Left lung (tissue), 10 donors: ENCODE results near the gene MAP7D3. TPM values are rescaled to one million over a fixed set of nuclear protein-coding genes. Genes with fewer than 3 reads are reported as not detected.

Experiments used
- ATAC-seq: fragments of 200-7000 bp; cut with Tn5 transposase; one replicate; pipeline ENCODE4 v1.9.1; 2020; ENCODE audit warnings: moderate library complexity
- DNase-seq, 4 donors: peaks; one replicate each; pipeline ENCODE4 v3.0.0-alpha.2; 2013 to 2020
- H3K27ac ChIP-seq, 2 donors: fragments of 200-600 bp; sonication (generic) in 1 of 2; one replicate each; pipeline versions ENCODE4 v1.5.0 to v1.8.0; 2020 to 2021
- H3K27me3 ChIP-seq, 2 donors: fragments of 200-600 bp; sonication (generic) in 1 of 2; one replicate each; pipeline versions ENCODE4 v1.5.0 to v1.8.0; 2020 to 2021
- H3K36me3 ChIP-seq, 2 donors: fragments of 200-600 bp; sonication (generic) in 1 of 2; one replicate each; pipeline versions ENCODE4 v1.5.0 to v1.8.0; 2020 to 2021
- H3K4me1 ChIP-seq, 2 donors: fragments of 200-600 bp; one replicate each; pipeline ENCODE4 v1.8.0; 2021
- H3K4me3 ChIP-seq, 2 donors: fragments of 200-600 bp; sonication (generic) in 1 of 2; one replicate each; pipeline versions ENCODE4 v1.5.0 to v1.8.0; 2020 to 2021; ENCODE audit warnings: mild to moderate bottlenecking in 1 of 2
- H3K9me3 ChIP-seq, 2 donors: fragments of 200-600 bp; sonication (generic) in 1 of 2; one replicate each; pipeline versions ENCODE4 v1.5.0 to v1.8.0; 2020 to 2021
- intact Hi-C, 2 donors: fragments of 100-400 bp; cut with DNase I; formaldehyde crosslinking; loops; one replicate each; pipeline versions ENCODE4 v1.11.2 to v1.14.2; 2022
- polyA plus RNA-seq, 6 donors: library from polyadenylated mRNA; unstranded; fragments of 120-200 nt; gene quantifications; one replicate each; pipeline ENCODE4 v1.2.1, GENCODE V29; 2013; ENCODE audit not compliant: insufficient read length in 6 of 6
- total RNA-seq, 2 donors: library from RNA; stranded (reverse); fragmentation: NEBNext Ultra II Directional; extraction: Animal tissue kit (Norgen Biotek cat#: 25700); gene quantifications; one replicate each; pipeline ENCODE4 v1.2.1, GENCODE V29; 2021
- TF ChIP-seq, protein P1 (sequence below), 2 donors: fragments of 200-600 bp; sonication (generic) in 1 of 2; IDR thresholded peaks; one replicate each; pipeline versions ENCODE4 v1.5.0 to v1.8.0; 2021; ENCODE audit warnings: antibody characterized with exemption in 2 of 2
- donor health status: DM: no; HTN: yes; CAD: no.
- donor health status: DM: no; HTN: no; CAD: no.

Gene MAP7D3
- total and polyA plus RNA-seq, 8 donors, result 7.6 to 19.7 (median 16.5) TPM

DNA sequence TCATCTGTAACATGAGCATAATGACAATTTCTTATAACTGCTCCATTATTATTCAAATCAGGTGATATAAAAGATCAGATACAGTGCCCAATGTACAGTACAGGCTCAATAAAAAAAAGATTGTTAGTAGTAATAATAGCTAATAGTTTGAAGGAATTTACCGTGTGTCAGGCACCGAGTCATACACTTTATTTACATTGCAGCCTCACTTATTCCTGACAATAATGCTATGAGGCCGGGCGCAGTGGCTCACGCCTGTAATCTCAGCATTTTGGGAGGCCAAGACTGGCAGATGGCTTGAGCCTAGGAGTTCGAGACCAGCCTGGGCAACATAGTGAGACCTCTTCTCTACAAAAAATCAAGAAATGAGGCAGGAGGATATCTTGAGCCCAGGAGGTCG, 10.1 kb upstream of the MAP7D3 start:
- intact Hi-C loops, result loop anchor here in 1 of 2 donors (10.0 kb wide), 1 partner anchor 237 kb away; no protein-coding TSS in a partner anchor
- Histone ChIP-seq H3K27ac (no peak overlapping the region), H3K4me1 (no peaks in the 10 kb centered on the region), H3K27me3 (no peaks in the 10 kb centered on the region), H3K9me3 (no peaks in the 10 kb centered on the region), H3K36me3 (no peaks in the 10 kb centered on the region), H3K4me3 (no peak overlapping the region)
- no peak for DNase-seq
- no peak for ATAC-seq
- TF ChIP-seq, protein P1, sequence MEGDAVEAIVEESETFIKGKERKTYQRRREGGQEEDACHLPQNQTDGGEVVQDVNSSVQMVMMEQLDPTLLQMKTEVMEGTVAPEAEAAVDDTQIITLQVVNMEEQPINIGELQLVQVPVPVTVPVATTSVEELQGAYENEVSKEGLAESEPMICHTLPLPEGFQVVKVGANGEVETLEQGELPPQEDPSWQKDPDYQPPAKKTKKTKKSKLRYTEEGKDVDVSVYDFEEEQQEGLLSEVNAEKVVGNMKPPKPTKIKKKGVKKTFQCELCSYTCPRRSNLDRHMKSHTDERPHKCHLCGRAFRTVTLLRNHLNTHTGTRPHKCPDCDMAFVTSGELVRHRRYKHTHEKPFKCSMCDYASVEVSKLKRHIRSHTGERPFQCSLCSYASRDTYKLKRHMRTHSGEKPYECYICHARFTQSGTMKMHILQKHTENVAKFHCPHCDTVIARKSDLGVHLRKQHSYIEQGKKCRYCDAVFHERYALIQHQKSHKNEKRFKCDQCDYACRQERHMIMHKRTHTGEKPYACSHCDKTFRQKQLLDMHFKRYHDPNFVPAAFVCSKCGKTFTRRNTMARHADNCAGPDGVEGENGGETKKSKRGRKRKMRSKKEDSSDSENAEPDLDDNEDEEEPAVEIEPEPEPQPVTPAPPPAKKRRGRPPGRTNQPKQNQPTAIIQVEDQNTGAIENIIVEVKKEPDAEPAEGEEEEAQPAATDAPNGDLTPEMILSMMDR (IDR thresholded peaks at IDR 0.05), result no peak

DNA sequence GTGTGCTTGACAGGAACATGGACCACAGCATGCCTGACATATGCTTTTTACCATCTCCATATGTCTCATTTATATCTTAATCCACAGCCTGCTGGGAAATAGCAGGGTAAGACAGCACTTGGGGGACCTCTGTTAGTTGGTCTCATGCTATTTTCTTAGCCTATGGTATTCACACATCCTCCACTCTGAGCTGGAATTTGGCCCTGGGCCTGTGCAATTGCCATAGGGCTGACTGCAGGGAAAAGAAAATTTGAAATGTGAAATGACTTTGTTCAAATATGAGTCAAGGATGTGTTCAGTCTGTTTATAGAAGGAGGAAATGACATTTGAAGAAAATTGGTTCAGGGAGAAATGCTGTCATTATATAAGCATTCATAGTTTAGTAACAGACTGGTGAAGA, 9.6 kb upstream of the MAP7D3 start:
- Histone ChIP-seq H3K4me1 (no peaks in the 10 kb centered on the region), H3K4me3 (no peak overlapping the region), H3K27ac (no peak overlapping the region), H3K9me3 (no peaks in the 10 kb centered on the region), H3K27me3 (no peaks in the 10 kb centered on the region), H3K36me3 (no peaks in the 10 kb centered on the region)
- intact Hi-C loops, result loop anchor here in 1 of 2 donors (10.0 kb wide), 1 partner anchor 236 kb away; no protein-coding TSS in a partner anchor
- peak in 2 of 4 donors; percentile 39 to 50 for DNase-seq
- TF ChIP-seq, protein P1 (IDR thresholded peaks at IDR 0.05), result no peak
- no peak for ATAC-seq

DNA sequence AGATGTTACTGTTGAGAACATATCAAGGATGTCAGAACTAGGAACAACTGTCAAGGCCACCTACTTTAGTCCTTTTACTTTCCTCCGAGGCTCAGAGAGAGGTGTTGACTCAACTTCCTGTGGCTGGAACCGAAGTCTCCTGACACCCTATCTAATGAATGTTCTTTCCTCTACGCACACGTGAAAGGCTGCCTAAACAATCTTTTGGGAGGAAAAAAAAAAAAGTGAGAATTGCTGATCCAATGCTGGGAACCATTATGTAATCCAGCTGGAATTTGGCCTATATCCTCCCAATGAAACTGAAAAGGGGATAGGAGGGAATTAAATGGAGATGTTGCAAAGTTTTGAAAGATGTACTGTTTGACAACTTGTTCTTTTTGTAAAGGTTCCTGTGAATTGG, 8.3 kb upstream of the MAP7D3 start:
- Histone ChIP-seq H3K27ac (no peak overlapping the region), H3K4me1 (no peaks in the 10 kb centered on the region), H3K36me3 (no peaks in the 10 kb centered on the region), H3K4me3 (no peak overlapping the region), H3K9me3 (no peaks in the 10 kb centered on the region), H3K27me3 (no peaks in the 10 kb centered on the region)
- ATAC-seq (no peak), DNase-seq (peak in 1 of 4 donors; percentile 7)
- TF ChIP-seq, protein P1 (IDR thresholded peaks at IDR 0.05), result no peak
- intact Hi-C loops, result no loop called here

GRCh38 chrX:136258951-136259350, 7.8 kb upstream of the MAP7D3 start:
- no peaks in the 10 kb centered on the region for H3K4me1 ChIP-seq
- no peaks in the 10 kb centered on the region for H3K36me3 ChIP-seq
- H3K4me3 ChIP-seq, result no peak overlapping the region
- ATAC-seq, result no peak
- no peaks in the 10 kb centered on the region for H3K27me3 ChIP-seq
- H3K27ac ChIP-seq, result no peak overlapping the region
- DNase-seq, result no peak
- intact Hi-C loops, result no loop called here
- TF ChIP-seq, protein P1 (IDR thresholded peaks at IDR 0.05), result no peak
- no peaks in the 10 kb centered on the region for H3K9me3 ChIP-seq

DNA sequence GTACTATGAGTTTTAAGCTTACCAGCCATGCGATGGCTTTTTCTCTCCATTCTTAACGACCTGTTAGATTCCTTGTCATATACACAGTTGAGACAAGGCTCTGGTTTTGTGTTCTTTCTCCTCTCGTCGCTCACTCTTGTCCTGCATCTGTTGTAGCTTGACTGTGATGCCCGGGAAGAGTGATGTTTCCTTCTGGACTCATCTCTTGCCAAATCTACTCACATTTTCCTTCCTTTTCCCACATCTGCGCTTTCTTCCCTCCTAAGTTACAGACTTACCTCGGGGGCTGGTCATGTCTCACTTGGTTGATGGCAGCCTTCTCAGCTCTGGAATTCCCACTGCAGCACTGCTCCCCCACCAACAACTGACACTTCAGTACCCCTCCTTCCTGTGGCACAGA, 4.8 kb upstream of the MAP7D3 start:
- Histone ChIP-seq H3K36me3 (no peaks in the 10 kb centered on the region), H3K27ac (peak overlapping the region in 1 of 2 donors; percentile 7), H3K4me3 (no peak overlapping the region), H3K4me1 (no peaks in the 10 kb centered on the region), H3K9me3 (no peaks in the 10 kb centered on the region), H3K27me3 (no peaks in the 10 kb centered on the region)
- TF ChIP-seq, protein P1 (IDR thresholded peaks at IDR 0.05), result no peak
- no peak for ATAC-seq
- DNase-seq, result peak in 1 of 4 donors; percentile 3
- intact Hi-C loops, result no loop called here
